Epidermal melanocyte (primary cell): Measurements from ENCODE around the gene PHLPP1.

Source experiments
- DNase-seq: peaks from one replicate; pipeline ENCODE4 v3.0.0; 2011; ENCODE audit warnings: low spot score; ENCODE audit not compliant: insufficient read length

PHLPP1 gene

GRCh38 chr18:62933261-62933887, 218.0 kb downstream of the PHLPP1 start:
- DNase-seq = no peak

- no peak for DNase-seq
Observed at GRCh38 chr18:62935994-62936393, 220.7 kb downstream of the PHLPP1 start.

GRCh38 chr18:62937065-62937464, 221.7 kb downstream of the PHLPP1 start:
- no peak for DNase-seq

- no peak for DNase-seq
Observed at GRCh38 chr18:62938006-62938405, 222.7 kb downstream of the PHLPP1 start.

GRCh38 chr18:62938487-62938886, 223.1 kb downstream of the PHLPP1 start:
- no peak for DNase-seq

- DNase-seq = no peak
Observed at GRCh38 chr18:62939433-62939832, 224.1 kb downstream of the PHLPP1 start.

GRCh38 chr18:62939926-62940325, 224.6 kb downstream of the PHLPP1 start:
- no peak for DNase-seq

- no peak for DNase-seq
Observed at GRCh38 chr18:62942578-62942977, 227.2 kb downstream of the PHLPP1 start.

GRCh38 chr18:62944454-62944853, 229.1 kb downstream of the PHLPP1 start:
- no peak for DNase-seq

GRCh38 chr18:62948788-62949187, 233.4 kb downstream of the PHLPP1 start:
- no peak for DNase-seq

GRCh38 chr18:62950246-62950645, 234.9 kb downstream of the PHLPP1 start:
- DNase-seq = no peak

- no peak for DNase-seq
Observed at GRCh38 chr18:62952807-62953206, 237.5 kb downstream of the PHLPP1 start.

GRCh38 chr18:62953663-62954062, 238.3 kb downstream of the PHLPP1 start:
- no peak for DNase-seq

GRCh38 chr18:62954366-62954765, 239.0 kb downstream of the PHLPP1 start:
- no peak for DNase-seq

GRCh38 chr18:62957885-62958472, 242.6 kb downstream of the PHLPP1 start:
- DNase-seq = no peak

GRCh38 chr18:62959481-62959880, 244.1 kb downstream of the PHLPP1 start:
- no peak for DNase-seq

GRCh38 chr18:62963507-62963906, 248.2 kb downstream of the PHLPP1 start:
- peak; percentile 72 for DNase-seq

GRCh38 chr18:62964432-62964831, 249.1 kb downstream of the PHLPP1 start:
- no peak for DNase-seq

- DNase-seq = no peak
Observed at GRCh38 chr18:62967089-62967488, 251.7 kb downstream of the PHLPP1 start.

- DNase-seq = no peak
Observed at GRCh38 chr18:62973689-62974088, 258.3 kb downstream of the PHLPP1 start.

GRCh38 chr18:62974388-62974787, 259.0 kb downstream of the PHLPP1 start:
- no peak for DNase-seq

GRCh38 chr18:62974928-62975675, 259.8 kb downstream of the PHLPP1 start:
- DNase-seq = no peak

- no peak for DNase-seq
Observed at GRCh38 chr18:62975785-62976184, 260.4 kb downstream of the PHLPP1 start.
